ENCODE results near the gene HIGD2A.

The HIGD2A gene

DNA sequence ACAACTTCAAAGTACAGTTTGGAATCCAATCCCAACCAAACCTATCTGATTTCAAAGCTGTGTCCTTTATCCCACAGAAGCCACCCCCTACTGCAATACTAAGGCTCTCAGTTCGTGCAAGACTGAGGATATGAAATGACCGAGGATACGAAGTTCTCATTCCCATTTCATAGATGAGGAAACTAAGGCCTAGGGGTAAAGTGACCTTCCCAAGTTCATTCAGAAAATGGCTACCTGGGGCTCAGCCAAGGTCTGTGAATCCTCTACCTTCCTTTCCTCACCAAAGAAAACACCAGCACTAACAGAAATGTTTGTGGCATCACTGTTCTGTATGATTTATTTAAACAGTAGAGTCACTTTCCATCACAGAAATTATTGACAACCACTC, 32.4 kb upstream of the HIGD2A start:
- Histone ChIP-seq H3K36me3 (ENCODE audit: control insufficient read depth, insufficient read depth, low read length) (peaks cover 82% of the 10 kb centered on the region), H3K4me3 (ENCODE audit: extremely low read depth, insufficient read depth, low read length, poor library complexity, severe bottlenecking) (no peak overlapping the region), H3K9me3 (ENCODE audit: control insufficient read depth, low read length) (no peaks in the 10 kb centered on the region), H3K4me1 (ENCODE audit: control insufficient read depth, insufficient read depth, low read length, poor library complexity, severe bottlenecking) (peaks cover 5% of the 10 kb centered on the region), H3K27ac (ENCODE audit: low read depth, low read length, severe bottlenecking) (no peak overlapping the region)
- WGBS, 2 experiments (ENCODE audit: insufficient coverage in 2 of 2), result 100% methylated on average over 1 of the region's 3 CpGs; no CpG with 5 or more reads in 1 of the 2 experiments

DNA sequence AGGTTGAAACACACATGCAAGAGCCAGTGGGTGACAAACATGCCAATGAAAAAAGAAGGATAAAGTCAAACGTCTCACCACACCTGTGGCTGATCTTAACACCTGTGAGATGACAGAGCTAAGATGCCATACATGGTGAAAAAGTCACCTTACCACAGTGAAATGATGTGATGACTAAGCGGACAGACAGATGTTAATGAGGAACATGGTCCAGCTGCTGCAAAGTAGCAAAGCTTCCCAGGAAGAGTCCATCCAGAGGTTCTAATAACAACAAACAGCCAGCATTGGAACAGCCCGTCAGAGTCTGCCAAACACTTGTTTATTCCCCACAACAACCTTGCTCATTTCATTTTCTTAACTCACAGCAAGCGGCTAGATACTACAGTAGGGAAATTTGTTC, 28.9 kb upstream of the HIGD2A start:
- Histone ChIP-seq H3K4me1 (ENCODE audit: control insufficient read depth, insufficient read depth, low read length, poor library complexity, severe bottlenecking) (peaks cover 5% of the 10 kb centered on the region), H3K27ac (ENCODE audit: low read depth, low read length, severe bottlenecking) (no peak overlapping the region), H3K4me3 (ENCODE audit: extremely low read depth, insufficient read depth, low read length, poor library complexity, severe bottlenecking) (no peak overlapping the region), H3K9me3 (ENCODE audit: control insufficient read depth, low read length) (no peaks in the 10 kb centered on the region), H3K36me3 (ENCODE audit: control insufficient read depth, insufficient read depth, low read length) (peaks cover 47% of the 10 kb centered on the region)
- WGBS, 2 experiments (ENCODE audit: insufficient coverage in 2 of 2), result 94 to 100% methylated on average over 2 of the region's 4 CpGs

DNA sequence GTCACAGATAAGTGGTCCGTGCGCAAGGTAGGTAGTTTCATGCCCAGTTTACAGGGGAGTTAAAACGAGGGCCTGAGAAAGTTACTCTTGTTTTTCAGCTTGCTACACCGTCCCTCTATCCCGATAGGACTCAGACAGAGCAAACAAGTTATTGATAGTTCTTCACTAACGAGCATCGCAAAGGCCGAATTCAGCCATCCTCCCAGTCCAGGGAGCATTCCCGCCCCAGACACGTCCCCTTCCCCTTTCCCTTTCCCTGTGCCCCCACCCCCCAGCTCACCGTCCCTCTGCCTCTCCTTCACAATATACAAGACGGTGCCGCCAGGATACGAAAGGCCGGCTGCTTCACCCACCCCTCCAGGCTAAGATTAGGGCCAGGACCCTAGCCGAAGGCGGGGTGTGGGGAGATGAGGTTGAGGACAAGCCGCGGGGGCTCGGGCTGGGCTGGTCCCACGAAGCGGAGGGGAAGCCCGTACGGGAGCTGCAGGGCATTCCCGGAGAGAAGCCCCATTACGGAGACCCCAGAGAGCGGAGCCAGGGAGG, 27.6 kb upstream of the HIGD2A start:
- peak overlapping the region; percentile 97 for H3K4me3 ChIP-seq (ENCODE audit: extremely low read depth, insufficient read depth, low read length, poor library complexity, severe bottlenecking)

DNA sequence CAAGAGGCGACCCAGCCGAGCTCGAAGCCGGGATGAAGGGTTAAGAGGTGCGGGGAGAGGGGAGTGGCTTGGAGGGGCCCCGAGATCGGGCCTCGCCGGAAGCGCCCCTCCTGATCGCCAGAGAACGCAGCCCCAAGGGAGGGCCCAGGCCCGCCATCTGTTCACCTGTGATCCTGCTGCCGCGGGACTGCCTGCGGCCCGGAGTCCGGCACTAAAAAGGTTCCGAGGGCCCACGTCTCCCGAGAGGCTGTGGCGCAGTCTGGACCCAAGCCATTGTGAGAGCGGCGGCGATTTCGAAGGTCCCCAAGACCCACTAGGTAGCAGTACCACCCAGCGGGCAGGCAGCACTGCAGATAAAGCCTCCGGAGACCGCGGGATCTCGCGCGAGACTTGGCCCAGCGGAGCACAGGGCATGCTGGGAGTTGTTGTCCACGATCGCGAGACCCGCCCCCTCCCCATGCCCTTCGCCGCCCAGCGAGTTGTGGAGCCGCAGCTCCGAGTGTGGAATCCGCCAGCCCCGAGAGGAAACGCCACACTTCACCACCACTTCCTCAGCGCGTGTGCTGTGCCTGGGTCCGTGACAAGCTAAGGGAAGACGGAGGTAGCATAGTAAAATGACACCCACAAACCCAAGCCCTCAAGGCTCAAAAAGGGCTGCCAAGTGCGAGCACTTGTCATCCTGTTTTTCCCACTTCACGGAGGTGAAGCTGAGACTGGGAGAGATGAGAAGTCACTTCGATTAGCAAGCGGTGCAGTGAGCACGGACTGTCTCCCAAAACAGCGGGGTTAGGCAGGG, 26.9 kb upstream of the HIGD2A start, which contains the start of gene KIAA1191:
TSS of gene KIAA1191 (minus strand) at position 328 of the 796 bp plus-strand sequence. CDS start 2,256 bp downstream, outside the sequence.
- Histone ChIP-seq H3K36me3 (ENCODE audit: control insufficient read depth, insufficient read depth, low read length) (peaks cover 29% of the 10 kb centered on the region), H3K4me3 (ENCODE audit: extremely low read depth, insufficient read depth, low read length, poor library complexity, severe bottlenecking) (peak within 1 kb of the TSS; percentile 97), H3K4me1 (ENCODE audit: control insufficient read depth, insufficient read depth, low read length, poor library complexity, severe bottlenecking) (peaks cover 9% of the 10 kb centered on the region), H3K9me3 (ENCODE audit: control insufficient read depth, low read length) (no peaks in the 10 kb centered on the region), H3K27ac (ENCODE audit: low read depth, low read length, severe bottlenecking) (peak within 1 kb of the TSS; percentile 66)
- 0 to 1% methylated on average over 33 to 42 of the region's 56 CpGs for WGBS, 2 experiments (ENCODE audit: insufficient coverage in 2 of 2)

More for the DNA sequence above, 27.6 kb upstream of the HIGD2A start:
- peak overlapping the region; percentile 66 for H3K27ac ChIP-seq (ENCODE audit: low read depth, low read length, severe bottlenecking)
- H3K36me3 ChIP-seq (ENCODE audit: control insufficient read depth, insufficient read depth, low read length), result peaks cover 34% of the 10 kb centered on the region
- WGBS, 2 experiments (ENCODE audit: insufficient coverage in 2 of 2), result 5 to 8% methylated on average over 16 to 22 of the region's 27 CpGs
- H3K9me3 ChIP-seq (ENCODE audit: control insufficient read depth, low read length), result no peaks in the 10 kb centered on the region
- peaks cover 5% of the 10 kb centered on the region for H3K4me1 ChIP-seq (ENCODE audit: control insufficient read depth, insufficient read depth, low read length, poor library complexity, severe bottlenecking)

DNA sequence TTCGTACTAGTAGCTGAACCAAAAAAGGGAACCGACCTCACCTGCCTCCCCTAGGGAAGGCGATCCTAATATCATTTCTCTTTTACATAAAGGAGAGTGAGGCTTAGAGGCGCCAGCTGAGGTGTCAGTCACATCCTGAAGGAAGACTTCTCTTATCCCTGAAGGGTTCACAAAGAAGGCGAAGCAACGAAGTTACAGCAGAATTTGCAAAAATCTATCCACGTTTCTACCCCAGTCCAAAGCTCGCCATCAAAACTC, 26.4 kb upstream of the HIGD2A start:
- WGBS, 2 experiments (ENCODE audit: insufficient coverage in 2 of 2), result 59 to 73% methylated on average over 2 to 4 of the region's 8 CpGs
- Histone ChIP-seq H3K4me1 (ENCODE audit: control insufficient read depth, insufficient read depth, low read length, poor library complexity, severe bottlenecking) (peaks cover 9% of the 10 kb centered on the region), H3K36me3 (ENCODE audit: control insufficient read depth, insufficient read depth, low read length) (peaks cover 29% of the 10 kb centered on the region), H3K9me3 (ENCODE audit: control insufficient read depth, low read length) (no peaks in the 10 kb centered on the region), H3K27ac (ENCODE audit: low read depth, low read length, severe bottlenecking) (no peak overlapping the region), H3K4me3 (ENCODE audit: extremely low read depth, insufficient read depth, low read length, poor library complexity, severe bottlenecking) (peak overlapping the region; percentile 97)

DNA sequence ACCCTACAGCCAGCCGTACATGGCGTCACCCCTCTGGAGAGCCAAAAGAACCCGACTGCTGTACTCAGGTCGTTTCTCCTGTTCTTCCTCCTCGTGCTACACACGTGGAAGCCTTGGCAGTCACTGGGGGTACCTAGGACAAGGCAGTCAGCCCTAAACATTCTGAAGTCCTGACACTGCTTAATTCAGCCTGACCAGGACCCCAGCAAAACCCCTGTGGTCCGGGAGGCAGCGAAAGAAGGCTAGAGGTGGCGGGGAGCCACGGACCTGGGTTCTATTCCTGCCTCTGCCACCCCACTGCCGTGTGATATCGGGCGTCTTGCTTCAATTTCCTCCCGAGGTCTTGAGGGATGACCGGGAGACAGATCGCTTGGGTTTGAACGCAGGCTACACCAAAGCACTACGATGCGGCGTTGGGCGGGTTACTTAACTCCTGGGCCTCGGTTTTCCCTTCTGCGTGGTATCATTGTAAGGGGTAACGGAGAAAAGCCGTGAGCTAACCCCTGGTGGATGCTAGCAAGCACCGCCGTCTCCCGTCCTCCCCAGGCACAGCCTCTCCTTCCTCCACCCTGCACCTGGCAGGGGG, 23.7 kb upstream of the HIGD2A start:
- Histone ChIP-seq H3K9me3 (ENCODE audit: control insufficient read depth, low read length) (no peaks in the 10 kb centered on the region), H3K4me3 (ENCODE audit: extremely low read depth, insufficient read depth, low read length, poor library complexity, severe bottlenecking) (peak overlapping the region; percentile 87), H3K27ac (ENCODE audit: low read depth, low read length, severe bottlenecking) (no peak overlapping the region), H3K4me1 (ENCODE audit: control insufficient read depth, insufficient read depth, low read length, poor library complexity, severe bottlenecking) (peaks cover 5% of the 10 kb centered on the region), H3K36me3 (ENCODE audit: control insufficient read depth, insufficient read depth, low read length) (peaks cover 32% of the 10 kb centered on the region)
- 40 to 43% methylated on average over 17 to 24 of the region's 28 CpGs for WGBS, 2 experiments (ENCODE audit: insufficient coverage in 2 of 2)

DNA sequence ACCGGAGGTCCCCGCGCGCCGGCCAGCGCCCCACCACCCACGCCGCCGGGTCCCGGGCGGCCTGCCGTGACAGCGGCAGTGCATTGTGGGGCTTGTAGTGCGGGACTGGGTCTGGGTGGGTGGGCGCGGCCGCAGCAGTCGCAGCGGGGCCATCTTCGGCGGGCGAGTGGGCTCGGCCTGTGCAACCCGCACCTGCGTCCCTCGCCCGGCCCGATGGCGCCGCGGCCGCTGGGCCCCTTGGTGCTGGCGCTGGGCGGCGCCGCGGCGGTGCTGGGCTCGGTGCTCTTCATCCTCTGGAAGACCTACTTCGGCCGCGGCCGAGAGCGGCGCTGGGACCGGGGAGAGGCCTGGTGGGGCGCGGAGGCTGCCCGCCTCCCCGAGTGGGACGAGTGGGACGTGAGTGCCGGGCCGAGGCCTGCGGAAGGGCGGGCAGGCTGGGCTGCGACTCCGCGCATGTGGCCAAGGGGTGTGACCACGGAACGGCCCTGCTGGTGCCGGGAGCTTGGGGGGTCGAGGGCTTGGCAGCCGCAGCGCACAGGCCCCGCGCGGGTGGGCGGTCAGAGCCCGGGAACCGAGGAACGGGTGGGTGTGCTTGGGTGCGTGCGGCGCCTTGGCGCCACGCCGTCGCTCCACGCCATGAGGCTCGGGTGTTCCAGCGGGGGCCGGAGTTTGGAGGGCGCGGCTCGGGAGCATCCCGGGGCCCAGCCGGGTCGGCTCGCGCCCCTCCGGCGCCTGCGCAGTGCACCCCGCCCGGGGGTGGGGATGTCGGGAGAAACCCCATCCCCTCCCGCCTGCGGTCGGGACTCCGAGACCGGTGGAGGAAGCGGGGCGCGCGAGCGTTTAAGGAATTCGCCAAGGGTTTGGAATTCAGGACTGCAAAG, 23.0 kb upstream of the HIGD2A start, which contains the start of gene ARL10:
TSS of gene ARL10 (plus strand) at position 137 of the 881 bp plus-strand sequence. CDS start at position 214, 77 bp downstream.
- Histone ChIP-seq H3K27ac (ENCODE audit: low read depth, low read length, severe bottlenecking) (no peak within 1 kb of the TSS), H3K4me3 (ENCODE audit: extremely low read depth, insufficient read depth, low read length, poor library complexity, severe bottlenecking) (peak within 1 kb of the TSS; percentile 87), H3K9me3 (ENCODE audit: control insufficient read depth, low read length) (no peaks in the 10 kb centered on the region), H3K4me1 (ENCODE audit: control insufficient read depth, insufficient read depth, low read length, poor library complexity, severe bottlenecking) (peaks cover 4% of the 10 kb centered on the region), H3K36me3 (ENCODE audit: control insufficient read depth, insufficient read depth, low read length) (peaks cover 38% of the 10 kb centered on the region)
- 0% methylated on average over 53 to 64 of the region's 108 CpGs for WGBS, 2 experiments (ENCODE audit: insufficient coverage in 2 of 2)

DNA sequence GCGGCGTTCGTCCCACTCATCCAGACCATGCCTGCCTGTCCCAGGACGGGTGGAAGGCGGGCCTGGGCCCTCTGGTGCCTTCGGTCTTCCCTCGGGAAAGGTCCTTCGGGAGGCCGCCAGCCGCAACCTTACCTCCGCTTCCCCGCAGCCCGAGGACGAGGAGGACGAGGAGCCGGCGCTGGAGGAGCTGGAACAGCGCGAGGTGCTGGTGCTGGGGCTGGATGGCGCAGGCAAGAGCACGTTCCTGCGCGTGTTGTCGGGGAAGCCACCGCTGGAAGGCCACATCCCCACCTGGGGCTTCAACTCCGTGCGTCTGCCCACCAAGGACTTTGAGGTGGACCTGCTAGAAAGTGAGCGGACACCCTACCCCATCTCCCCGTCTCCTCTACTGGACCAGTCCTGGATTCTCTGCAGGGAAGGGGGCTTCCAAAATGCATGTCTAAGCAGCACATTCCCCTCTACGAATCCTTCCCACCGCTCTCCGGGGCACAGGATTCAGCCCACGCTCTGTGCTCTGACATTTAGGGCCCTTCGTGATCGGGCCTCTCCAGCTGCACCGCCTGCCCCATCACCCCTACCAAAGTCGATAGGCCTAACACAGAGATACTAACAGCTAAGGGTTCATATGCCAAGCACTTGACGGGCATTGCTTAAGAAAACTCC, 22.2 kb upstream of the HIGD2A start:
- Histone ChIP-seq H3K36me3 (ENCODE audit: control insufficient read depth, insufficient read depth, low read length) (peaks cover 41% of the 10 kb centered on the region), H3K27ac (ENCODE audit: low read depth, low read length, severe bottlenecking) (no peak overlapping the region), H3K9me3 (ENCODE audit: control insufficient read depth, low read length) (no peaks in the 10 kb centered on the region), H3K4me3 (ENCODE audit: extremely low read depth, insufficient read depth, low read length, poor library complexity, severe bottlenecking) (peak overlapping the region; percentile 87), H3K4me1 (ENCODE audit: control insufficient read depth, insufficient read depth, low read length, poor library complexity, severe bottlenecking) (peaks cover 4% of the 10 kb centered on the region)
- WGBS, 2 experiments (ENCODE audit: insufficient coverage in 2 of 2), result 33 to 34% methylated on average over 36 to 38 of the region's 38 CpGs

DNA sequence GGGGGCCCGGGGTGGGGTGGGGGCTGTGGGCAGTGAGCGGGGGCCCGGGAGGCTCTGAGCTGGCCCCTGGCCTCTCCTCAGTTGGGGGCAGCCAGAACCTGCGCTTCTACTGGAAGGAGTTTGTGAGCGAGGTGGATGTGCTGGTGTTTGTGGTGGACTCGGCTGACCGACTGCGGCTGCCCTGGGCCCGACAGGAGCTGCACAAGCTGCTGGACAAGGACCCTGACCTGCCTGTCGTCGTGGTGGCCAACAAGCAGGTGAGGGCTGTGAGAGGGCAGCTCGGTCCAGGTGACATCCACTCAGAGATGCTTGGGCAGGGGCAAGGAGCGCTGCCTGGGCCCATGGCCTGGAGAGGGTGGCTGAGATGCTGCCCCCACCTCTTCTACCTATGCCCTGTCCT, 19.8 kb upstream of the HIGD2A start:
- Histone ChIP-seq H3K9me3 (ENCODE audit: control insufficient read depth, low read length) (no peaks in the 10 kb centered on the region), H3K4me3 (ENCODE audit: extremely low read depth, insufficient read depth, low read length, poor library complexity, severe bottlenecking) (no peak overlapping the region), H3K27ac (ENCODE audit: low read depth, low read length, severe bottlenecking) (no peak overlapping the region), H3K4me1 (ENCODE audit: control insufficient read depth, insufficient read depth, low read length, poor library complexity, severe bottlenecking) (peaks cover 4% of the 10 kb centered on the region), H3K36me3 (ENCODE audit: control insufficient read depth, insufficient read depth, low read length) (peaks cover 56% of the 10 kb centered on the region)
- 88 to 99% methylated on average over 6 to 10 of the region's 13 CpGs for WGBS, 2 experiments (ENCODE audit: insufficient coverage in 2 of 2)
